ENCODE measurements around the gene GPR34.

Gene GPR34

GRCh38 chrX:41737065-41737464 lies 48.3 kb downstream of the GPR34 start:
- no peak for DNase-seq (ENCODE audit: low read depth)

GRCh38 chrX:41739871-41740270 lies 51.1 kb downstream of the GPR34 start:
- no peak for DNase-seq (ENCODE audit: low read depth)

All from GM04503 (cell line).